Adipose tissue (tissue), 3 donors: Measurements from ENCODE around the gene KIAA0753. TPM values are rescaled to one million over a fixed set of nuclear protein-coding genes. Genes with fewer than 3 reads are reported as not detected.

Experiments
- H3K27ac ChIP-seq: one replicate; pipeline ENCODE4 v1.5.1; 2013; ENCODE audit warnings: low read depth, low read length
- WGBS, 3 donors: extraction: QIAGEN DNeasy Blood & Tissue Kit; methylation state at CpG; one replicate each; pipeline ENCODE4 v1.1.7; 2013; 5-methylcytosine and 5-hydroxymethylcytosine counted together
- polyA plus RNA-seq, 3 donors: library from polyadenylated mRNA; stranded (reverse); fragments of 200-250 nt; gene quantifications; one replicate each; pipeline ENCODE4 v1.2.3, GENCODE V29; 2013
- donor health status: healthy with polysubstance abuse.
- donor health status: Bipolar disorder and iron deficiency.
- donor health status: healthy.

Gene KIAA0753
- polyA plus RNA-seq, 3 donors, result 3.5 to 6.9 (median 3.9) TPM

DNA sequence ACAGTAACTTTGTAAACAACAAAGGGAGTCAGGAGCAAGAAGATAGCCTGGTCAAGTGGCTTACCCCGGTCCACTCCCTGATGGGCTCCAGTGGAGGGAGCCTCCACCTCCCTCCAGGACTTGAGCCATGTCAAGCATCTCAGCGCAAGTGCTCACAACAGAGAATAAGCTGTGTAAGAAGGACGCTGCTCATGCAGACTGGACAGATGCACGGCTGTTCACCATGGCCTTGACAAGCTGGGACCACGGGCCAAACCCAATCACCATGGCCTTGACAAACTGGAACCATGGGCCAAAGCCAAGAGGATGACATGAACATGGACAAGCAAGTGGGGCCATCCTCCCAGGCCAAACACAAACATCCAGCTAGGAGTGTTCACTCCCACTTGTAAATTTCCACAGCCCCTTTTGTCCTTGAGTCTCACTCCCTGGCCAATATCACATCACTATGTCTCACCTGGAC is 80.7 kb downstream of the KIAA0753 start:
- WGBS, 3 donors, result 76 to 97% (median 96%) methylated on average over 5 of the region's 5 CpGs

DNA sequence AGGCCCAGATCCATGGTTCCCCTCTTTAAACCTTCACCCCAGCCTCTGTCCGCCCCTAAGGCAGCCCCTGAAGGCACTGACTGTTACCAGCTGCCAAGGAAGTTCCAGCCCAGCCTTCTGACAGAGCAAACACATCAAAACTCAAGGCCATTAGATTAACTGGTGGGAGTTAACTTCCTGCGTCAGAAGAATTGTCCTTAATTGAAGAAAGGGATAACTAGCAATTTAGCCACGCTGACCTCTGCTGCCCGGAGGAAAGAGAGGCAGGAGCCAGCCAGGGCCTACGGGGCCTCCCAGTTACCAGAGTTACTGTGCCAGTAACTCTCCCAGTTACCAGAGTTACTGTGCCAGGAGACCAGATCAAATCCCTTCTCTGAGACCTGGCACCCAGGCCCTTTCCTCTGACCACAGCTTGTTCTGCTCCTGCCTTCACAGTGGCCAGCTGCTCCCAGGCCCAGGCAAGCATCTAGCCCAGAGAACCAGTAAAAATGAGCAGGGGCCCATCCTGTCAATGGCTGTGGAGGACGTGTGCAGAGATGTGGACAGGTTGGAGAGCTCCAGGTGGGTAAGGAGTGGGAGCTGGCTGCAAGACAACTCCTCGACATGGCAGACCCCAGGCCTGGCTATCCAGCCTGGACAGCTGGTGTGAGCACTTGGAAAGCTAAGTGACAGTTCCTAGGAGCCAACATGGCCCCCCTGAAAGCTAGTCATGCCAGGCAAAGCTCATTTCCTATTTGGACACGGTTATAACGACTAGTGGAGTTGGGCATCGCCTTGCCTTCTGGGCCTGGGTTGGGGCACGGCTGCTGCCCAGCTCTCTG is 81.4 kb downstream of the KIAA0753 start:
- no peak overlapping the region for H3K27ac ChIP-seq
- WGBS, 3 donors, result 72 to 75% (median 74%) methylated on average over 11 of the region's 11 CpGs

More for the DNA sequence above, 80.7 kb downstream of the KIAA0753 start:
- no peak overlapping the region for H3K27ac ChIP-seq

DNA sequence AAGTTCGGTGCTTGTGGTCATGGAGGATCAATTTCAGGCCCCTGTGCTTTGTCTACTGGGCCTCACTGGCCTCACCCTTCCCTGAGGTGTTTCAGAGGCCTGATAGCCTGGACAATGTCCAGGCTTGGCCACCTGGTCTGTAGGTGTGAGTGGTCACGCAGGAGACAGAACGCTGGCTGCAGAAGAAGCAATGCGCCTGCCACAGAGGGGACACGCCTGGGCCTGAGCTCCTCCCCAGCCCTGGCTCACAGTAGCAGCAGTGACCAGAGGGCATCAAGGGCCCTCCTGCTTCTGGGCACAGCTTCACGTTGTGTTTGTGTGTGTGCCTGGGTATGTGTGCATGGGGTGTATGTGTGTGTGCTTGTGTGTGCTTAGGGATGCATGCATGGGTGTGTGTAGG is 82.2 kb downstream of the KIAA0753 start:
- no peak overlapping the region for H3K27ac ChIP-seq

DNA sequence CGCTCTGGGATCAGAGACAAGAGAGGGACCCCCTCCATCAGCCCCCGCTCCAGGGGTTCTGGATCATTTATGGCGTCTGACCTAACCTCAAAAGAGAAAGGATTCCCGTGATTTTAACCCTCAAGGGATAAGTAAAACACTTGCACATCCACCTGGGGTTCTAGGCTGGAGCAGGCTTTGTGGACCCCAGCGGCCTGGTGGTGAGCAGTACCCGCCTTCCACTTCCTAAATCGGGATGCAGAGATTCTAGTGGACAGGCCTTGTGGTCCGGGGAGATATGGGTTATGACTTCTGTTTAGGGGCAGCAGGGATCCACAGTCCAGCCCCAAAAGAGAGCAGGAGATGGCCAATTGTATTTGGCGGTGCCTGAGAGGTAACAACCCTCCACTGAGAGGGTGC is 83.5 kb downstream of the KIAA0753 start:
- H3K27ac ChIP-seq, result no peak overlapping the region
- WGBS, 3 donors, result 55 to 72% (median 61%) methylated on average over 9 of the region's 9 CpGs

More for the DNA sequence above, 82.2 kb downstream of the KIAA0753 start:
- 86 to 91% (median 87%) methylated on average over 6 of the region's 6 CpGs for WGBS, 3 donors

DNA sequence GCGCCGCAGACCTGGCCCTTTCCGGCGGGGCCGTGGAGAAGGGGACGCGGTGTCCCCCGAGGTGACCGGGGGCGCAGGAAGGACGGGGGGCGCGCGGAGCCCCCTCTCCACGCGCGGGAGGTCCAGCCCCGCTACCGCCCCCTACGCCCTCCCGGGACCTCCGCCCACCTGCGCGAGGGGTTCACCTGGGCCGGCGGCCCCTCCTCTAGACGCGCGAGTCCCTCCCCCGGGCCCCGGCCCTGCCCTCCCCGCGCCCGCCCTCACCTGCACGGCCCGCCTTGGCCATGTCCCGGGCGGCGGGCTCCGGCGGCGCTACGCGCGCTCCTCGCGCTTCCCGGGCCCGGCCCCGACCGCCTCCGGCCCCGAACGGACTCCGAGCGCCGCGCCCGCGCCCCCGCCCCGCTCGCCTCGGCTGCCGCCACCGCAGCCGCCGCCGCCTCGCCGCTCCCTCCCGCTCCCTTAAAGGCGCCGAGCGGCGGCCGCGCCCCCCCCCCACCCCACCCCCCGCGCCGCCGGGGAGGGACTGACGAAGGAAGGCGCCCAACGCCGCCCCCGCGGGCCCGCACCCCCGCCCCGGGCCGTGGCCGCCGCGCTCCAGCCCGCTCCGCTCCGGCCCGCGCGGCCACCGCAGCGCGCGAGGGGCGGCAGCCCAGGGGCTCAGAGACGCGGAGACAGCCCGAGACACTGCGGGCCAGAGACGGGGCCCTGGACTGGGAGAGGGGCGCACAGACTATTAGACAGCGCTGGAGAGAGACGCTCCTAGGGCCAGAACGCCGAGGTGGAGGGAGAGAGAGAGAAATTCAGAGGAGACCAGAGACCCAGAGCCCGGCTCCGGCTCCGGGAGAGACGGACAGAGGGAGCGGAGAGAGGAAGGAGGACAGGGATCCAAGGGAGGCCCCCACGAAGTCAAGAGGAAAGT is 84.1 kb downstream of the KIAA0753 start, which contains the start of gene PITPNM3:
Gene PITPNM3 (minus strand): TSS at position 435 of the 919 bp plus-strand sequence. CDS start 149 bp downstream, at position 286.
- WGBS, 3 donors, result 2 to 6% (median 2%) methylated on average over 39 to 109 of the region's 122 CpGs
- H3K27ac ChIP-seq, result no peak within 1 kb of the TSS

DNA sequence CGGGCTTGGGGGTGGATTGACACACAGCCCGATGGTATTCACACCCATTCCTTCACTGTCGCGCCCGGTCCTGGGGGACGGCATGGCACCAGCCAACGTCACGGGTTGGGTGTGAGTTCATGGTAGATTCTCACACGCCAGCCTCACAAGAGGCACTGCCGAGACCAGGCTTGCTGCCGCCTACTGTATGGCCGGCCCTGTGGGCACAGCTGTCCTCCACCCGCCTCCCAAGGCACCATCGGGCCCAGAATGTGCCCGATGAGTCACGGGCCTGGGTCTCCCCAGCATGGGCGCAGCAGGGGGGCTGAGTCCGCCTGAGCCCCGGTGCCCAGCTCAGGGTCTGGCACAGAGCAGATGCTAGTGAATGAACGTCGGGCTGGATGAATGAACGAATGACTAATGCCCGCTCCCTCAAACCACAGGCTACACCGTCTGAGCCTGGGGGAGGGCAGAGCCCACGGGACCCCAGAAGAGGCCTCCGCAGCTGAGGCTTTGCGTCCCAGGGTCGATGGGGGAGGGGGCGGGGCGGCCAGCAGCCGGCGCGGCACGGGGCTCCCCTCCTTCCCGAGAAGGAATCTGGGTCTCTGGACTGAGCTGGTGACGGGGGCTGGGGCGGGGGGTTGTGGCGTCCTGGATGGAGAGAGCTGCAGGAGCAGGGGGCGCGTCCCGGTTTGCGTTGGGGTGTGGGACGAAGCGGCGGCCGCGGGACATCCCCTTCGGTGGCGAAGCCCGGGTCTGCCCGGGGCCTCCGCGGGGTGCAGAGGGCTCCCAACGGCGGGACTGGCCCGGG is 85.0 kb downstream of the KIAA0753 start:
- WGBS, 3 donors, result 2 to 4% (median 3%) methylated on average over 46 to 56 of the region's 56 CpGs

DNA sequence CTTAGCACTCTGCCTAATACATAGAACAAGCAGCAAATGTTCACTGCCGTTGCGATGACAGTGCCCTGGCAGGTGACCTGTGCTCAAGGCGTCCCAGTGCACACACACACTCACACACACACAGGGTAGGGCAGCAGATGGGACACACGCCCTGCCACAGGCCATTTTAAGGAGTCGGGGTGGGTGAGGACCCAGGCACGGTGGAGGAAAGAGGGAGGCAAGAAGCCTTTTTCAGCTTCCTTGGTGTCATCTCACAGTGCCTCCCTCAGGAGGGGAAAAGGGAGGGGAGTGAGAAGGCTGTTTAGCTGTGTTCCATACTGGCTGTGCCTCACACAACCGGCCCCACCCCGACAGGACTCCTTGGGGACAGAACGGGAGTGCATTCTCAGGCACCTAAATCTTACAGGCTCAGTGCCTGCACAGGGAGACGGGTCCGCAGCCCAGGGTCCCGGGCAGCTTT is 85.6 kb downstream of the KIAA0753 start:
- 21 to 35% (median 27%) methylated on average over 12 of the region's 12 CpGs for WGBS, 3 donors
- H3K27ac ChIP-seq, result no peak overlapping the region

More for the DNA sequence above, 85.0 kb downstream of the KIAA0753 start:
- H3K27ac ChIP-seq, result no peak overlapping the region

DNA sequence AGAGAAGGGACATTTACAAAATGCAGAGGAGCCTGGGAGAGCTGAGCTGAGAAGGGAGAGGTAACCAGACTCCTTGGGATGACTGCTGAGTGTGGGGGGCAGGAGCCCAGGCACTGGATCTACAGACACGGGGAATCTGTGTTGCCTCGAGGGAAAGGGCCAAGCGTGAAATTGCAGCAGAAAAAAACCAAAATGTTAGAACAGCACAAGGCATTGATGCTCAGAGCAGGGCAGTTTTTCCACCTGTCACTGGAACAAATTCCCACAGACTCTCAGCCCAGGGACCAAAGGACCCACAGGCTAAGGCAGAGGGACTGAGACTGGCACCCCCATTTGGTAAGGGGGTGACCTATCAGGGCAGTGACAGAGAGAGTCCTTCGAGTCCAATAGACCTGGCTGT is 86.2 kb downstream of the KIAA0753 start:
- no peak overlapping the region for H3K27ac ChIP-seq
- WGBS, 3 donors, result 77 to 80% (median 78%) methylated on average over 4 of the region's 4 CpGs

DNA sequence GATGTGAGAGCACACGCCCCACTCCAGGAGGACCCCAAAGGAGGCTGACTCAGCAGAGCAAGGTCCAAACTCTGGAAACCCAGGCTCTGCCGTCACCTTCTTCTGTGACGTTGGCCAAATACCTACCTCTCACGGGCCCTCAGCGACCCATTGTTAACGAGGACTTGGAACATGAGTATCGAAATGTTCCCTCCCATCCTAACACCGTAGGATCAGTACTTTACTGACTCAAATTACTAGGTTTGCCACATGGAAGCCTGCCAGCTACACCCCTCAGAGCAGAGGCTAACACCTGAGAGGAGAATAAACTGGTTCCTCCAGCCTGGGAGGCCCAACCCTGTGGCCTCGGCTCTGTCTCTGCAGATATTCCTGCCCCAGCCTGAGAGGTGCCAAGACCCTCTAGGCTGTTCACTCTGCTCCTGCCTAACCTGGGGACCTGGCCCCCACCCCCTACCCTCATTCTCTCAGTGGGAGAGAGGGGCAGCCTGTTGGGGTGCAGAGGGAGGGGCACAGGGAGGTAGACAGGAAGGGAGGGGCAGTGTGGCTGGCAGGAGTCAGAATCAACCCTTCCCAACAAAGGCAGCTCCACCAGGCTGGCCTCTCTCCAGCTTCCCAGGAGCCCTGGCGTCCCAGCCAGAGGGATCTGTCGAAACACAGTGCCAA is 88.5 kb downstream of the KIAA0753 start:
- WGBS, 3 donors, result 62 to 70% (median 63%) methylated on average over 10 to 11 of the region's 11 CpGs
- no peak overlapping the region for H3K27ac ChIP-seq

DNA sequence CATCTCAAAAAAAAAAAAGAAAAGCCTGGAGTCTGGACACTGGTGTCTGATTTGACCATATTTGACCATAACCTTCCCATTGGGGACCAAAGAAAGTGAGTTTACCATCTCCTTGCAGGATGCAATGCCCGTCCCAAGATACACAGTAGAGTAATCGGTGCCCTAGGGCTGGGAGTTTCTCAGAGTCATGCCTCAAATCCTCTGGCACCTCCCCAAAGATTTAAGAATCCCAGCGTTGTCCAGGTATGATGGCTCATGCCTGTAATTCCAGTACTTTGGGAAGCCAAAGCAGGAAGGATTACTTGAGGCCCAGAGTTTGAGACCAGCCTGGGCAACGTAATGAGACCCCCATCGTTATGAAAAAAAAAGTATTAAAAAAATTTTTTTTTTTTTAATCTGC is 89.2 kb downstream of the KIAA0753 start:
- H3K27ac ChIP-seq, result no peak overlapping the region
- 61 to 82% (median 78%) methylated on average over 5 of the region's 5 CpGs for WGBS, 3 donors

DNA sequence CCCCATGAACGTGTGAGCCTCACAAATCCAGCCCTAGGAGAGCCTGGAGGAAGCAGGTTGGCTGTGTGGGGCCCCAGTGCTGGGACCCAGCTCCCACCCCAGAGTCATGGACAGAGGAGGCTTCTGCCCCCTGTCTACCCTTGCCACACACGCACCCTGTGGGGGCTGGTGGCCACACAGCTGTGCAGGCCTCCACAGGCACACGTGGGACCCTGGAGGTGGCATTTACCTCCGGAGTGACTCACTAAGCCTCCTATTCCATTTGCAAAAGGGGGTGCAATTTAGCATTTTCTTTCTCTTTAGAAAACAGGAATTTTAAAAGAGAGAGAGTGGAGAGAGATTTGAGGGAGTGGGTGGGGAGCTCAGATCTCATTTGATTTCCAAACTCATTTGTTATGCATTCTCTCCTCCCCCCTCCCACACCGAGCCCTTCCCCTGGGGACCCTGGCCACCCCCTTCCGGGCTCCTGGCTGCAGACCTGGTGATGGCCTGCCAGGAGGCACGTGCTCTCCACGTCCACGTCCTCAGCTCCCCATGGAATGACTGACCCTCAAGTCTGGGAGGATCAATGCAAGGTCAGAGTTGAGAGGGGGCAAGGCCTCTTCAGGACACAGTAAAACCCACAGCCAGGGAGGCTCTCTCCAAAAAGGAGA is 91.0 kb downstream of the KIAA0753 start:
- no peak overlapping the region for H3K27ac ChIP-seq
- 55 to 66% (median 61%) methylated on average over 9 of the region's 9 CpGs for WGBS, 3 donors

DNA sequence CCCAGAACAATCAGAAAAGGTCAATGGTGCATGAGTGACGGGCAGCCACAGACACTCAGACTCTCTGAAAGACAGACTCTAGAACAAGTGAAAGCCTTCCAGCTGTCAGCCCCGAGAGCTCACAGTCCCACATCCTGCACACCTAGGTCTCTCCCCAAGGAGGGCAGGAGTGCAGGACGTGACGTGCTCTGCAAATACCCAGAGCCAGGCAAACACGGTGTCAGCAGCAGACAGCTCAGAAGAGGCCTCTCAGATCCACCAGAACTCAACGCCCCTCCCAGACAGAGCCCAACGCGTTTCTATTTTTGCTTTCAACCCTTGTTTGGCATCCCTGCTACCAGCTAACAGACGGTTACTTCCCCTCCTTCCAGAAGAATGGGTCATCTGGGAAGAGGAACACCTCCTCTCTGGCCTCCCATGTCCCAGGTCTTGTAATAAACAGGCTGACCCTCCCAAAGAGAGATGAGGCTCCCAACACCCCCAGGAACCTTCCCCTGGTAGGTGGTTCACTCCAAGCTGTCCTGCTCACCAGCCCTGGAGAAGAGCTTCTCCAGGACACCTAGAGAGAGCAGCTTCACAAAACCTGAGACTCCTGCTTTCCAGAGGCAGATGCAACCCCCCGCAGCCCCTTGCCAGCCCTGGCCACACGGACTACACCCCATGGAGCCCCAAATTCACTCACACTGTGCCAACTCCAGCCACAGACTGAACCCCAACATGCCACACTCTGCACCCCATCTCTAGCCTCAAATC is 91.8 kb downstream of the KIAA0753 start:
- H3K27ac ChIP-seq, result no peak overlapping the region
- WGBS, 3 donors, result 33 to 52% (median 35%) methylated on average over 11 of the region's 11 CpGs

DNA sequence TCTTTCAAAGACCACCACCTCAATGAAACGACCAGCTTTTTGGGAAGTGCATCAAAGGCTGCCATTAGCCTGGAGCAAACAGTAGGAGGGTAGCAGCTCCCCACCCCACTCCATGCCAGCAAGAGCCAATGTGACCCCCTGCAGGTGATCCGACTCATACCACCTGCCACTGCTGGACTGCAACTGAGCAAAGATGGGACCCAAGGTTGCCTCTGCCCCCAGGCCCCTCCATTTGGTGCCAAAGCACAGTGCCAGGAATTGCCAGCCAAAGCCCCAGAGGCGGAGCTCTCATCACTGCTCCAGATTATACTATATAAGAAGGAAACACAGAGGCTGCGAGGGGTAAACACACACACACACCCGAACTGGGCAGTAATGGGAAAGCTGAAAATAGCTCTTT is 92.5 kb downstream of the KIAA0753 start:
- WGBS, 3 donors, result 59 to 73% (median 61%) methylated on average over 5 of the region's 5 CpGs
- H3K27ac ChIP-seq, result no peak overlapping the region

DNA sequence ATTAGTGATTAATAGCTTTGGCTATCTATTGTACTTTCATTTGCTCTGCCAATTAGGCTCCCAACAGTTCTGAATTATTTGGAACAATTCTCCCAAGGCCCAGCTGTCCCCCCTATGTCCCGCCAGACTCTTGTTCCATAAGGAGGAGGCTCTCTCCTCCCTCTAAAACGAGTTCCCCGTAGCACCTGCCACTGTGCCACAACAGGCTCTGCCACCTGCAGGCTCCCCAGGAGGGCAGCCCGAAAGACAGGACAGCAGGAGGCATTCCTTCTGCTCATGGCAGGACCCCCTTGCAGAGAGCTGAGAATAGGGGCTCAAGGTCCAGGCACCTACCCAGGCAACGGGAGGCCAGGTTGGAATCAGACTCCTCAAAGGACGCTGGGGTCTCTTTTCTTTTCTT is 93.2 kb downstream of the KIAA0753 start:
- 88 to 92% (median 90%) methylated on average over 6 of the region's 6 CpGs for WGBS, 3 donors

DNA sequence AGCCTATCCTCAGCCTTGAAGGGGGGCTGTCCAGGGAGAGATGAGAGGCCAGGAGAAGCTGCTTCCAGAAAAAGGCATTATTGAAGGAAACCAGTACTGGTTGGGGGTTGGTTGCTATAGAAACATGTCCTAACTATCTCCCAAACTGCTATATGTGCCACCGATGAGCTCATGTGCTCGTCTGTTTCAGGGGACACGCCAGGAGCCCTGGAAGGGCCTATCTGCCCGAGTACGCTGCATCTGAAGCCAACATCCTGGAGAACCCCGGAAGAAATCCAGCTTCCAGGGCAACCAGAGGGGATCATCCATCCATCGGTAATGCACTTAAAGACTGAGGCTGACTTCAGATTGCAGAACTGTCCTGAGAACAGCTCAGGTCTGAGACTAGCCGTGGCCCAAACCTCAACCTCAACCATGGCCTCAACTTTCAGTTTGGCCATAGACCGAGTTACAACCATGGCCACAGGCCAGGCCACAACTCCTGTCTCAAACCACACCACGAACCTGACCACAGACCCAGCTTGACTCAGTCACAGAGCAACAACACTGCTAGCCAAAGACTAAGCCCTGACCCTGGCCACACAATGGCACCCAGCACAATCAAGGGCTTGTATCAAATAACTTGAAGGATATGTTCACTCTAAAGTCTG is 94.3 kb downstream of the KIAA0753 start:
- 80 to 88% (median 86%) methylated on average over 10 of the region's 10 CpGs for WGBS, 3 donors
- no peak overlapping the region for H3K27ac ChIP-seq

More for the DNA sequence above, 93.2 kb downstream of the KIAA0753 start:
- no peak overlapping the region for H3K27ac ChIP-seq

DNA sequence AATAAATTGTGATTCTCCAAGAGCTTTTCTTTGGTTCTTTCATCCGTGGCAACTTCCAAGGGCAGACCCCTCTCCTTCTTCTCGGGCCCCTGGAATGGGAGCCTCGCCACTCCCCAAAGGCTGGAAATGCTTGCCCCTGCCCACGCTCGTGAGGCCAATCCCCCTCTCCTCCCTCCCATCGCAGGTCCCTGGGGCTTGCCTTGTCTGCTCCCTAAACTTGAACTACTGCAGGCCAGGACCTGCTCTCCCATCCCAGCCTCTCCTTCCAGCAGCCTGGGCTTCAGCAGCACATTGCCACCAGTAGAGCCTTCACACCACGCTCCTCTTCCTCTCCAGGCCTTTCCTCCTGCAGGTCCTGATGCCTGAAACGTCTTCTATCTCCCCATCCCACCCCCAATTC is 95.2 kb downstream of the KIAA0753 start:
- no peak overlapping the region for H3K27ac ChIP-seq
- WGBS, 3 donors, result 69 to 80% (median 80%) methylated on average over 8 of the region's 8 CpGs
